Upper lobe of left lung (tissue), 6 donors: ENCODE measurements around the gene RPGRIP1L. TPM values are rescaled to one million over a fixed set of nuclear protein-coding genes. Genes with fewer than 3 reads are reported as not detected.

Experiments used
- ATAC-seq, 2 donors: fragments of 200-7000 bp; cut with Tn5 transposase; one replicate each; pipeline ENCODE4 v1.9.1; 2022; ENCODE audit warnings: mild to moderate bottlenecking in 2 of 2, moderate library complexity in 2 of 2; ENCODE audit not compliant: low FRiP score in 2 of 2
- DNase-seq, 2 donors: peaks; one replicate each; pipeline ENCODE4 v3.0.0-alpha.2; 2019 to 2020
- H3K27ac ChIP-seq, 4 donors: fragments of 200-600 bp; sonication (generic); one replicate each; pipeline ENCODE4 v1.5.1; 2016 to 2019
- H3K27me3 ChIP-seq, 4 donors: fragments of 200-600 bp; sonication (generic); one replicate each; pipeline ENCODE4 v1.5.1; 2017 to 2019
- H3K36me3 ChIP-seq, 4 donors: fragments of 200-600 bp; sonication (generic); one replicate each; pipeline ENCODE4 v1.5.1; 2016 to 2019
- H3K4me1 ChIP-seq, 4 donors: fragments of 200-600 bp; sonication (generic); one replicate each; pipeline ENCODE4 v1.5.1; 2018 to 2019
- H3K4me3 ChIP-seq, 4 donors: fragments of 200-600 bp; sonication (generic); one replicate each; pipeline ENCODE4 v1.5.1; 2017 to 2019; ENCODE audit warnings: mild to moderate bottlenecking in 2 of 4, moderate library complexity in 1 of 4
- H3K9me3 ChIP-seq, 4 donors: fragments of 200-600 bp; sonication (generic); one replicate each; pipeline ENCODE4 v1.5.1; 2018 to 2019
- CTCF ChIP-seq, 6 experiments: fragments of 450-650 bp in 4 of 6; fragments of 200-600 bp in 2 of 6; sonication (generic) in 2 of 6; IDR thresholded peaks; one replicate each; pipeline ENCODE4 v1.5.1; 2016 to 2019; ENCODE audit warnings: antibody characterized with exemption in 6 of 6
- EP300 ChIP-seq, 4 donors: sonication (generic); formaldehyde crosslinking; IDR thresholded peaks; one replicate each; pipeline ENCODE4 v1.5.1; 2017; ENCODE audit warnings: antibody characterized with exemption in 4 of 4, control low read depth in 2 of 4
- POLR2A ChIP-seq, 4 donors: fragments of 450-650 bp; IDR thresholded peaks; one replicate each; pipeline ENCODE4 v1.5.1; 2016 to 2017; ENCODE audit warnings: antibody characterized with exemption in 4 of 4, mild to moderate bottlenecking in 2 of 4
- POLR2AphosphoS5 ChIP-seq, 2 donors: sonication (generic); formaldehyde crosslinking; IDR thresholded peaks; one replicate each; pipeline ENCODE4 v1.5.1; 2017; ENCODE audit warnings: antibody characterized with exemption in 2 of 2
- WGBS, 2 donors: methylation state at CpG; one replicate each; pipeline ENCODE4 v1.1.5; 2017 to 2018; 5-methylcytosine and 5-hydroxymethylcytosine counted together
- total RNA-seq, 6 donors: library from RNA; depleted of rRNA in 4 of 6; stranded (reverse); fragments of >200 nt in 4 of 6; gene quantifications; one replicate each; pipeline versions ENCODE4 v1.1.0 to v1.2.1, GENCODE V29; 2016 to 2021
- donor health status: DM: no; HTN: no; CAD: no; lungs with moderate emphysema.
- donor health status: DM: no; HTN: yes; CAD: no; lungs with severe emphysema.

Gene RPGRIP1L
- total RNA-seq, 6 donors from 2014 or later: 2.8 to 15.9 (median 4.0) TPM

GRCh38 chr16:53651357-53651756, 52.3 kb downstream of the RPGRIP1L start:
- H3K9me3 ChIP-seq: no peaks in the 10 kb centered on the region
- WGBS, 2 donors: 86 to 92% methylated on average over 2 of the region's 2 CpGs
- H3K27me3 ChIP-seq: no peaks in the 10 kb centered on the region
- peaks cover 0 to 3% (median 0%) of the 10 kb centered on the region in 4 donors for H3K36me3 ChIP-seq
- TF ChIP-seq CTCF (IDR thresholded peaks at IDR 0.05) (no peak), EP300 (IDR thresholded peaks at IDR 0.05) (no peak), POLR2AphosphoS5 (IDR thresholded peaks at IDR 0.05) (no peak), POLR2A (IDR thresholded peaks at IDR 0.05) (no peak)
- ATAC-seq (no peak), DNase-seq (no peak)
- no peaks in the 10 kb centered on the region for H3K4me1 ChIP-seq
- no peak overlapping the region for H3K4me3 ChIP-seq
- H3K27ac ChIP-seq: no peak overlapping the region

GRCh38 chr16:53646506-53646905, 57.2 kb downstream of the RPGRIP1L start:
- Histone ChIP-seq H3K4me1 (no peaks in the 10 kb centered on the region), H3K27ac (no peak overlapping the region), H3K4me3 (no peak overlapping the region), H3K9me3 (peaks cover 0 to 4% (median 0%) of the 10 kb centered on the region in 4 donors), H3K27me3 (no peaks in the 10 kb centered on the region), H3K36me3 (no peaks in the 10 kb centered on the region)
- 95 to 98% methylated on average over 3 of the region's 3 CpGs for WGBS, 2 donors
- DNase-seq (no peak), ATAC-seq (no peak)
- no peak for TF ChIP-seq CTCF (IDR thresholded peaks at IDR 0.05)
- no peak for TF ChIP-seq POLR2A (IDR thresholded peaks at IDR 0.05)
- no peak for TF ChIP-seq EP300 (IDR thresholded peaks at IDR 0.05)
- TF ChIP-seq POLR2AphosphoS5 (IDR thresholded peaks at IDR 0.05): no peak

- DNase-seq: no peak
- no peak overlapping the region for H3K4me3 ChIP-seq
- H3K36me3 ChIP-seq: no peaks in the 10 kb centered on the region
- ATAC-seq: no peak
- TF ChIP-seq EP300 (IDR thresholded peaks at IDR 0.05) (no peak), POLR2AphosphoS5 (IDR thresholded peaks at IDR 0.05) (no peak), CTCF (IDR thresholded peaks at IDR 0.05) (no peak), POLR2A (IDR thresholded peaks at IDR 0.05) (no peak)
- no peaks in the 10 kb centered on the region for H3K27me3 ChIP-seq
- 97 to 100% methylated on average over 1 of the region's 1 CpG for WGBS, 2 donors
- no peaks in the 10 kb centered on the region for H3K4me1 ChIP-seq
- no peak overlapping the region for H3K27ac ChIP-seq
- H3K9me3 ChIP-seq: peaks cover 0 to 4% (median 0%) of the 10 kb centered on the region in 4 donors
These were observed 60.2 kb downstream of the RPGRIP1L start for GRCh38 chr16:53643474-53643873.

GRCh38 chr16:53642094-53642493, 61.6 kb downstream of the RPGRIP1L start:
- 70 to 81% methylated on average over 5 of the region's 5 CpGs for WGBS, 2 donors
- ATAC-seq: no peak
- TF ChIP-seq EP300 (IDR thresholded peaks at IDR 0.05) (no peak), POLR2A (IDR thresholded peaks at IDR 0.05) (no peak), CTCF (IDR thresholded peaks at IDR 0.05) (no peak), POLR2AphosphoS5 (IDR thresholded peaks at IDR 0.05) (no peak)

GRCh38 chr16:53636978-53637377, 66.7 kb downstream of the RPGRIP1L start:
- TF ChIP-seq POLR2AphosphoS5 (IDR thresholded peaks at IDR 0.05): no peak
- TF ChIP-seq EP300 (IDR thresholded peaks at IDR 0.05): no peak
- 78 to 90% methylated on average over 2 of the region's 2 CpGs for WGBS, 2 donors
- no peaks in the 10 kb centered on the region for H3K4me1 ChIP-seq

More at GRCh38 chr16:53642094-53642493, 61.6 kb downstream of the RPGRIP1L start:
- H3K9me3 ChIP-seq: peaks cover 0 to 4% (median 0%) of the 10 kb centered on the region in 4 donors
- no peaks in the 10 kb centered on the region for H3K4me1 ChIP-seq
- peak in 1 of 2 donors; percentile 52 for DNase-seq
- H3K36me3 ChIP-seq: no peaks in the 10 kb centered on the region
- no peak overlapping the region for H3K27ac ChIP-seq
- H3K4me3 ChIP-seq: no peak overlapping the region
- no peaks in the 10 kb centered on the region for H3K27me3 ChIP-seq

More at GRCh38 chr16:53636978-53637377, 66.7 kb downstream of the RPGRIP1L start:
- H3K9me3 ChIP-seq: no peaks in the 10 kb centered on the region
- no peaks in the 10 kb centered on the region for H3K27me3 ChIP-seq
- no peak overlapping the region for H3K4me3 ChIP-seq
- no peak overlapping the region for H3K27ac ChIP-seq
- no peaks in the 10 kb centered on the region for H3K36me3 ChIP-seq
- DNase-seq (no peak), ATAC-seq (no peak)
